NCI-H1105 treated with DMSO at 0.1 percent for 48 hours (cell line): ENCODE measurements around the gene B3GALT6.

Experiments
- DNase-seq: peaks from one replicate; lab custom pipeline; 2025; lab: John Stamatoyannopoulos, UW

Gene B3GALT6

GRCh38 chr1:1262758-1263157, 30.7 kb downstream of the B3GALT6 start:
- no peak for DNase-seq

GRCh38 chr1:1264026-1264425, 32.0 kb downstream of the B3GALT6 start:
- no peak for DNase-seq

- DNase-seq, result no peak
Observed at GRCh38 chr1:1264868-1265272, 32.8 kb downstream of the B3GALT6 start.

- DNase-seq, result no peak
Observed at GRCh38 chr1:1267488-1268283, 35.6 kb downstream of the B3GALT6 start.

- no peak for DNase-seq
Observed at GRCh38 chr1:1268284-1268682, 36.2 kb downstream of the B3GALT6 start.

- no peak for DNase-seq
Observed at GRCh38 chr1:1270813-1271212, 38.8 kb downstream of the B3GALT6 start.

- peak; percentile 32 for DNase-seq
Observed at GRCh38 chr1:1272341-1273208, 40.5 kb downstream of the B3GALT6 start.

- no peak for DNase-seq
Observed at GRCh38 chr1:1273209-1273511, 41.1 kb downstream of the B3GALT6 start.

GRCh38 chr1:1273512-1274298, 41.7 kb downstream of the B3GALT6 start, which contains the start of gene UBE2J2:
Gene UBE2J2 (minus strand): TSS chr1:1273854. CDS start chr1:1267992, 5,862 bp downstream.
- peak; percentile 86 for DNase-seq

GRCh38 chr1:1274299-1274930, 42.4 kb downstream of the B3GALT6 start:
- no peak for DNase-seq

GRCh38 chr1:1274931-1275431, 42.9 kb downstream of the B3GALT6 start:
- DNase-seq, result no peak

GRCh38 chr1:1275836-1276235, 43.8 kb downstream of the B3GALT6 start:
- no peak for DNase-seq

GRCh38 chr1:1278620-1279019, 46.6 kb downstream of the B3GALT6 start:
- no peak for DNase-seq

GRCh38 chr1:1279028-1279427, 47.0 kb downstream of the B3GALT6 start:
- no peak for DNase-seq

GRCh38 chr1:1280782-1281481, 48.9 kb downstream of the B3GALT6 start:
- no peak for DNase-seq

GRCh38 chr1:1281533-1282321, 49.7 kb downstream of the B3GALT6 start:
- peak; percentile 7 for DNase-seq

GRCh38 chr1:1282998-1283397, 51.0 kb downstream of the B3GALT6 start:
- DNase-seq, result no peak

GRCh38 chr1:1283821-1284220, 51.8 kb downstream of the B3GALT6 start:
- peak; percentile 1 for DNase-seq
